ENCODE results near the gene BCAT1.
"Not testable (repeated sequence)": the region's sequence is repeated elsewhere in the genome, so short reads cannot be mapped to it uniquely, and the experiment has no call there.

Gene BCAT1

GRCh38 chr12:24820872-24821271, 128.0 kb downstream of the BCAT1 start:
- no peak overlapping the region for H3K4me3 ChIP-seq (ENCODE audit: low read length)
- peaks cover 68% of the 10 kb centered on the region for H3K36me3 ChIP-seq (ENCODE audit: control insufficient read depth, low read depth, low read length)
- no peaks in the 10 kb centered on the region for H3K4me1 ChIP-seq (ENCODE audit: control insufficient read depth, low read depth, low read length)
- H3K9me3 ChIP-seq (ENCODE audit: control insufficient read depth, low read depth, low read length): no peaks in the 10 kb centered on the region
- no peak overlapping the region for H3K27ac ChIP-seq (ENCODE audit: low read length)
- H3K27me3 ChIP-seq (ENCODE audit: control insufficient read depth, insufficient read depth, low read length): no peaks in the 10 kb centered on the region
- H3K9ac ChIP-seq (ENCODE audit: low read length): no peak overlapping the region

- H3K27me3 ChIP-seq (ENCODE audit: control insufficient read depth, insufficient read depth, low read length): no peaks in the 10 kb centered on the region
- H3K36me3 ChIP-seq (ENCODE audit: control insufficient read depth, low read depth, low read length): peaks cover 85% of the 10 kb centered on the region
- H3K4me1 ChIP-seq (ENCODE audit: control insufficient read depth, low read depth, low read length): no peaks in the 10 kb centered on the region
- no peaks in the 10 kb centered on the region for H3K9me3 ChIP-seq (ENCODE audit: control insufficient read depth, low read depth, low read length)
- no peak overlapping the region for H3K9ac ChIP-seq (ENCODE audit: low read length)
- H3K27ac ChIP-seq (ENCODE audit: low read length): no peak overlapping the region
- no peak overlapping the region for H3K4me3 ChIP-seq (ENCODE audit: low read length)
Measured at GRCh38 chr12:24818351-24818750, 130.6 kb downstream of the BCAT1 start.

- no peaks in the 10 kb centered on the region for H3K9me3 ChIP-seq (ENCODE audit: control insufficient read depth, low read depth, low read length)
- no peaks in the 10 kb centered on the region for H3K27me3 ChIP-seq (ENCODE audit: control insufficient read depth, insufficient read depth, low read length)
- no peaks in the 10 kb centered on the region for H3K4me1 ChIP-seq (ENCODE audit: control insufficient read depth, low read depth, low read length)
- H3K9ac ChIP-seq (ENCODE audit: low read length): no peak overlapping the region
- no peak overlapping the region for H3K4me3 ChIP-seq (ENCODE audit: low read length)
- H3K27ac ChIP-seq (ENCODE audit: low read length): no peak overlapping the region
- peaks cover 70% of the 10 kb centered on the region for H3K36me3 ChIP-seq (ENCODE audit: control insufficient read depth, low read depth, low read length)
Measured at GRCh38 chr12:24815114-24815423, 133.8 kb downstream of the BCAT1 start.

- Histone ChIP-seq H3K27ac (ENCODE audit: low read length) (no peak overlapping the region), H3K4me1 (ENCODE audit: control insufficient read depth, low read depth, low read length) (no peaks in the 10 kb centered on the region), H3K9ac (ENCODE audit: low read length) (no peak overlapping the region), H3K36me3 (ENCODE audit: control insufficient read depth, low read depth, low read length) (peaks cover 65% of the 10 kb centered on the region), H3K4me3 (ENCODE audit: low read length) (no peak overlapping the region), H3K9me3 (ENCODE audit: control insufficient read depth, low read depth, low read length) (no peaks in the 10 kb centered on the region), H3K27me3 (ENCODE audit: control insufficient read depth, insufficient read depth, low read length) (no peaks in the 10 kb centered on the region)
Measured at GRCh38 chr12:24814379-24815113, 134.4 kb downstream of the BCAT1 start.

- Histone ChIP-seq H3K27ac (ENCODE audit: low read length) (no peak overlapping the region), H3K9me3 (ENCODE audit: control insufficient read depth, low read depth, low read length) (no peaks in the 10 kb centered on the region), H3K4me3 (ENCODE audit: low read length) (no peak overlapping the region), H3K4me1 (ENCODE audit: control insufficient read depth, low read depth, low read length) (no peaks in the 10 kb centered on the region), H3K9ac (ENCODE audit: low read length) (no peak overlapping the region), H3K36me3 (ENCODE audit: control insufficient read depth, low read depth, low read length) (peaks cover 31% of the 10 kb centered on the region), H3K27me3 (ENCODE audit: control insufficient read depth, insufficient read depth, low read length) (no peaks in the 10 kb centered on the region)
Measured at GRCh38 chr12:24810378-24810777, 138.5 kb downstream of the BCAT1 start.

GRCh38 chr12:24809306-24809705, 139.6 kb downstream of the BCAT1 start:
- H3K27me3 ChIP-seq (ENCODE audit: control insufficient read depth, insufficient read depth, low read length); H3K4me3 ChIP-seq (ENCODE audit: low read length); H3K4me1 ChIP-seq (ENCODE audit: control insufficient read depth, low read depth, low read length); H3K9ac ChIP-seq (ENCODE audit: low read length); H3K27ac ChIP-seq (ENCODE audit: low read length); H3K9me3 ChIP-seq (ENCODE audit: control insufficient read depth, low read depth, low read length): not testable (repeated sequence)
- H3K36me3 ChIP-seq (ENCODE audit: control insufficient read depth, low read depth, low read length): peaks cover 20% of the 10 kb centered on the region

- no peaks in the 10 kb centered on the region for H3K4me1 ChIP-seq (ENCODE audit: control insufficient read depth, low read depth, low read length)
- H3K27me3 ChIP-seq (ENCODE audit: control insufficient read depth, insufficient read depth, low read length): no peaks in the 10 kb centered on the region
- H3K4me3 ChIP-seq (ENCODE audit: low read length): no peak overlapping the region
- H3K27ac ChIP-seq (ENCODE audit: low read length): no peak overlapping the region
- no peak overlapping the region for H3K9ac ChIP-seq (ENCODE audit: low read length)
- peaks cover 14% of the 10 kb centered on the region for H3K36me3 ChIP-seq (ENCODE audit: control insufficient read depth, low read depth, low read length)
- H3K9me3 ChIP-seq (ENCODE audit: control insufficient read depth, low read depth, low read length): no peaks in the 10 kb centered on the region
Measured at GRCh38 chr12:24808651-24809050, 140.2 kb downstream of the BCAT1 start.

- Histone ChIP-seq H3K27me3 (ENCODE audit: control insufficient read depth, insufficient read depth, low read length) (no peaks in the 10 kb centered on the region), H3K4me3 (ENCODE audit: low read length) (no peak overlapping the region), H3K27ac (ENCODE audit: low read length) (no peak overlapping the region), H3K9ac (ENCODE audit: low read length) (no peak overlapping the region), H3K9me3 (ENCODE audit: control insufficient read depth, low read depth, low read length) (no peaks in the 10 kb centered on the region), H3K36me3 (ENCODE audit: control insufficient read depth, low read depth, low read length) (no peaks in the 10 kb centered on the region), H3K4me1 (ENCODE audit: control insufficient read depth, low read depth, low read length) (no peaks in the 10 kb centered on the region)
Measured at GRCh38 chr12:24806386-24806785, 142.5 kb downstream of the BCAT1 start.

- Histone ChIP-seq H3K4me3 (ENCODE audit: low read length) (no peak overlapping the region), H3K4me1 (ENCODE audit: control insufficient read depth, low read depth, low read length) (no peaks in the 10 kb centered on the region), H3K27ac (ENCODE audit: low read length) (no peak overlapping the region), H3K9ac (ENCODE audit: low read length) (no peak overlapping the region), H3K27me3 (ENCODE audit: control insufficient read depth, insufficient read depth, low read length) (no peaks in the 10 kb centered on the region), H3K36me3 (ENCODE audit: control insufficient read depth, low read depth, low read length) (no peaks in the 10 kb centered on the region), H3K9me3 (ENCODE audit: control insufficient read depth, low read depth, low read length) (no peaks in the 10 kb centered on the region)
Measured at GRCh38 chr12:24803430-24804245, 145.3 kb downstream of the BCAT1 start.

- Histone ChIP-seq H3K9me3 (ENCODE audit: control insufficient read depth, low read depth, low read length) (no peaks in the 10 kb centered on the region), H3K9ac (ENCODE audit: low read length) (no peak overlapping the region), H3K4me3 (ENCODE audit: low read length) (no peak overlapping the region), H3K27ac (ENCODE audit: low read length) (no peak overlapping the region), H3K36me3 (ENCODE audit: control insufficient read depth, low read depth, low read length) (no peaks in the 10 kb centered on the region), H3K4me1 (ENCODE audit: control insufficient read depth, low read depth, low read length) (no peaks in the 10 kb centered on the region), H3K27me3 (ENCODE audit: control insufficient read depth, insufficient read depth, low read length) (no peaks in the 10 kb centered on the region)
Measured at GRCh38 chr12:24798335-24798734, 150.6 kb downstream of the BCAT1 start.

GRCh38 chr12:24797901-24798300, 151.0 kb downstream of the BCAT1 start:
- Histone ChIP-seq H3K27me3 (ENCODE audit: control insufficient read depth, insufficient read depth, low read length) (no peaks in the 10 kb centered on the region), H3K27ac (ENCODE audit: low read length) (no peak overlapping the region), H3K36me3 (ENCODE audit: control insufficient read depth, low read depth, low read length) (no peaks in the 10 kb centered on the region), H3K4me1 (ENCODE audit: control insufficient read depth, low read depth, low read length) (no peaks in the 10 kb centered on the region), H3K4me3 (ENCODE audit: low read length) (no peak overlapping the region), H3K9ac (ENCODE audit: low read length) (no peak overlapping the region), H3K9me3 (ENCODE audit: control insufficient read depth, low read depth, low read length) (no peaks in the 10 kb centered on the region)

- Histone ChIP-seq H3K9ac (ENCODE audit: low read length) (no peak overlapping the region), H3K27me3 (ENCODE audit: control insufficient read depth, insufficient read depth, low read length) (no peaks in the 10 kb centered on the region), H3K27ac (ENCODE audit: low read length) (no peak overlapping the region), H3K4me3 (ENCODE audit: low read length) (no peak overlapping the region), H3K9me3 (ENCODE audit: control insufficient read depth, low read depth, low read length) (no peaks in the 10 kb centered on the region), H3K4me1 (ENCODE audit: control insufficient read depth, low read depth, low read length) (no peaks in the 10 kb centered on the region), H3K36me3 (ENCODE audit: control insufficient read depth, low read depth, low read length) (no peaks in the 10 kb centered on the region)
Measured at GRCh38 chr12:24796876-24797275, 152.0 kb downstream of the BCAT1 start.
